Mesenchymal stem cell (in vitro differentiated cells and primary cell): ENCODE measurements around the gene SELE.
"Not testable (repeated sequence)": the region's sequence is repeated elsewhere in the genome, so short reads cannot be mapped to it uniquely, and the experiment has no call there.

Experiments used
- DNase-seq: peaks from one replicate; pipeline ENCODE4 v3.0.0-alpha.2; 2013
- H2AFZ ChIP-seq: one replicate; pipeline ENCODE4 v1.6.1; 2013; ENCODE audit warnings: low read depth, mild to moderate bottlenecking, control low read depth, inconsistent platforms, low read length, moderate library complexity
- H2AK5ac ChIP-seq: 2 replicates; pipeline ENCODE4 v1.6.1; 2013; ENCODE audit warnings: low read length, moderate library complexity, mild to moderate bottlenecking, inconsistent platforms; ENCODE audit not compliant: severe bottlenecking
- H2BK120ac ChIP-seq: one replicate; pipeline ENCODE4 v1.6.1; 2013; ENCODE audit warnings: low read depth, mild to moderate bottlenecking, inconsistent platforms, low read length, moderate library complexity
- H2BK12ac ChIP-seq, 2 experiments: one replicate each; pipeline ENCODE4 v1.6.1; 2013; ENCODE audit warnings: inconsistent platforms in 2 of 2, low read length in 2 of 2, mild to moderate bottlenecking in 2 of 2, moderate library complexity in 2 of 2, control low read depth in 1 of 2
- H2BK15ac ChIP-seq: one replicate; pipeline ENCODE4 v1.6.1; 2013; ENCODE audit warnings: mild to moderate bottlenecking, low read depth, inconsistent platforms; ENCODE audit not compliant: poor library complexity, severe bottlenecking
- H2BK5ac ChIP-seq: 2 replicates; pipeline ENCODE4 v1.6.1; 2013; ENCODE audit warnings: low read depth, mild to moderate bottlenecking, low read length, control low read depth, inconsistent platforms; ENCODE audit not compliant: poor library complexity, severe bottlenecking
- H3K14ac ChIP-seq, 2 experiments: one replicate each; pipeline ENCODE4 v1.6.1; 2013; ENCODE audit warnings: inconsistent platforms in 2 of 2, low read length in 2 of 2, control low read depth in 1 of 2, mild to moderate bottlenecking in 1 of 2, moderate library complexity in 1 of 2
- H3K18ac ChIP-seq, 2 experiments: one replicate each; pipeline ENCODE4 v1.6.1; 2013; ENCODE audit warnings: inconsistent platforms in 2 of 2, low read length in 2 of 2, control low read depth in 1 of 2, low read depth in 1 of 2, mild to moderate bottlenecking in 1 of 2
- H3K23ac ChIP-seq, 2 experiments: one replicate each; pipeline ENCODE4 v1.6.1; 2013; ENCODE audit warnings: inconsistent platforms in 2 of 2, low read length in 2 of 2, mild to moderate bottlenecking in 2 of 2, moderate library complexity in 2 of 2, control low read depth in 1 of 2
- H3K27ac ChIP-seq: 2 replicates; pipeline ENCODE4 v1.5.1; 2013; ENCODE audit warnings: mild to moderate bottlenecking, moderate library complexity, low read length, control low read depth, inconsistent platforms; ENCODE audit not compliant: poor library complexity, severe bottlenecking
- H3K27me3 ChIP-seq, 2 experiments: 2 replicates each; pipeline versions ENCODE4 v1.6.1 to v1.7.0; 2013; ENCODE audit warnings: low read length in 2 of 2, mild to moderate bottlenecking in 2 of 2, moderate library complexity in 2 of 2, control low read depth in 1 of 2, inconsistent platforms in 1 of 2; ENCODE audit not compliant: control insufficient read depth in 1 of 2, insufficient read depth in 1 of 2
- H3K36me3 ChIP-seq, 2 experiments: 2 replicates each; pipeline versions ENCODE4 v1.6.1 to v1.7.0; 2013; ENCODE audit warnings: low read length in 2 of 2, control low read depth in 1 of 2, inconsistent platforms in 1 of 2, low read depth in 1 of 2, mild to moderate bottlenecking in 1 of 2; ENCODE audit not compliant: insufficient read depth in 2 of 2, control insufficient read depth in 1 of 2
- H3K4ac ChIP-seq, 2 experiments: one replicate each; pipeline ENCODE4 v1.6.1; 2013; ENCODE audit warnings: inconsistent platforms in 2 of 2, low read length in 2 of 2, mild to moderate bottlenecking in 2 of 2, moderate library complexity in 2 of 2, control low read depth in 1 of 2, low read depth in 1 of 2
- H3K4me1 ChIP-seq: 2 replicates; pipeline ENCODE4 v1.6.1; 2013; ENCODE audit warnings: low read depth, low read length, control low read depth; ENCODE audit not compliant: control insufficient read depth, insufficient read depth
- H3K4me2 ChIP-seq: 2 replicates; pipeline ENCODE4 v1.6.1; 2013; ENCODE audit warnings: low read length, mild to moderate bottlenecking, inconsistent platforms; ENCODE audit not compliant: poor library complexity, severe bottlenecking
- H3K4me3 ChIP-seq, 2 experiments: 2 replicates each; pipeline versions ENCODE4 v1.5.1 to v1.7.0; 2013; ENCODE audit warnings: low read length in 2 of 2, mild to moderate bottlenecking in 2 of 2, control low read depth in 1 of 2, low read depth in 1 of 2; ENCODE audit not compliant: insufficient read depth in 1 of 2
- H3K79me1 ChIP-seq: replicated peaks from 2 replicates; pipeline ENCODE4 v1.6.1; 2013; ENCODE audit warnings: mild to moderate bottlenecking, control low read depth, low read length, inconsistent platforms; ENCODE audit not compliant: poor library complexity, severe bottlenecking
- H3K9ac ChIP-seq: 2 replicates; pipeline ENCODE4 v1.7.0; 2013; ENCODE audit warnings: mild to moderate bottlenecking, low read length, moderate library complexity
- H3K9me3 ChIP-seq: 2 replicates; pipeline ENCODE4 v1.7.0; 2013; ENCODE audit warnings: mild to moderate bottlenecking, low read length; ENCODE audit not compliant: control insufficient read depth
- H4K8ac ChIP-seq: one replicate; pipeline ENCODE4 v1.6.1; 2013; ENCODE audit warnings: inconsistent platforms, mild to moderate bottlenecking, low read length, moderate library complexity
- H4K91ac ChIP-seq: one replicate; pipeline ENCODE4 v1.6.1; 2013; ENCODE audit warnings: mild to moderate bottlenecking, low read length, inconsistent platforms
- WGBS: methylation state at CpG from one replicate; pipeline ENCODE4 v1.1.7; 2013; ENCODE audit warnings: mixed read lengths; 5-methylcytosine and 5-hydroxymethylcytosine counted together

SELE gene

DNA sequence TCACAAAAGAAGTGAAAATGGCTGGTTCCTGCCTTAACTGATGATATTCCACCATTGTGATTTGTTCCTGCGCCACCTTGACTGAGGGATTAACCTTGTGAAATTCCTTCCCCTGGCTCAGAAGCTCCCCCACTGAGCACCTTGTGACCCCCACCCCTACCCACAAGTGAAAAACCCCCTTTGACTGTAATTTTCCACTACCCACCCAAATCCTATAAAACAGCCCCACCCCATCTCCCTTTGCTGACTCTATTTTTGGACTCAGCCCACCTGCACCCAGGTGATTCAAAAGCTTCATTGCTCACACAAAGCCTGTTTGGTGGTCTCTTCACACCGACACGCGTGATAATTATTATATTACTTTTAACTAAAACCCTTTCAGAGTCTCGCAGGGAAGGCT, 45.5 kb downstream of the SELE start:
- H3K4me1 ChIP-seq, H3K36me3 ChIP-seq, DNase-seq, H4K8ac ChIP-seq, H3K14ac ChIP-seq, H2AFZ ChIP-seq, H3K4me2 ChIP-seq, H3K9me3 ChIP-seq, H3K23ac ChIP-seq, H3K18ac ChIP-seq, H3K27ac ChIP-seq, H2BK15ac ChIP-seq, H3K9ac ChIP-seq, H3K4ac ChIP-seq, H2BK120ac ChIP-seq, H2BK5ac ChIP-seq, H3K4me3 ChIP-seq, H3K27me3 ChIP-seq, H2AK5ac ChIP-seq, H2BK12ac ChIP-seq, H3K79me1 ChIP-seq, H4K91ac ChIP-seq: not testable (repeated sequence)
- WGBS: 94% methylated on average over 5 of the region's 5 CpGs

DNA sequence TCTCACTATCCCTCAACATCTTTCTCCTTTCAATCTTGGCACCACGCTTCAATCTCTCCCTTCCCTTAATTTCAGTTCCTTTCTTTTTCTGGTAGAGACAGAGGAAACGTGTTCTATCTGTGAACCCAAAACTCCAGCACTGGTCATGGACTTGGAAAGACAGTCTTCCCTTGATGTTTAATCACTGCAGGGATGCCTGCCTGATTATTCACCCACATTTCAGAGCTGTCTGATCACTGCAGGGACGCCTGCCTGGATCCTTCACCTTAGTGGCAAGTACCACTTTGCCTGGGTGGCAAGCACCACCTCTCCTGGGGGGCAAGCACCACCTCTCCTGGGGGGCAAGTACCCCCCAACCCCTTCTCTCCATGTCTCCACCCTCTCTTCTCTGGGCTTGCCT, 50.2 kb downstream of the SELE start:
- H3K4me3 ChIP-seq: no peak overlapping the region
- no peak overlapping the region for H2BK5ac ChIP-seq
- H3K23ac ChIP-seq: no peak overlapping the region
- no peak overlapping the region for H2AK5ac ChIP-seq
- H2AFZ ChIP-seq: no peak overlapping the region
- peak overlapping the region; percentile 4 for H4K8ac ChIP-seq
- no peak overlapping the region for H3K4ac ChIP-seq
- H3K4me1 ChIP-seq: no peaks in the 10 kb centered on the region
- H2BK120ac ChIP-seq: no peak overlapping the region
- H3K27ac ChIP-seq: no peak overlapping the region
- H3K14ac ChIP-seq: no peak overlapping the region
- H2BK15ac ChIP-seq: no peak overlapping the region
- H2BK12ac ChIP-seq: no peak overlapping the region
- DNase-seq: no peak
- peaks cover 0 to 14% of the 10 kb centered on the region in 2 experiments for H3K27me3 ChIP-seq
- no peaks in the 10 kb centered on the region for H3K79me1 ChIP-seq
- no peak overlapping the region for H3K9ac ChIP-seq
- H3K18ac ChIP-seq: no peak overlapping the region
- no peak overlapping the region for H3K4me2 ChIP-seq
- 81% methylated on average over 3 of the region's 3 CpGs for WGBS
- no peaks in the 10 kb centered on the region for H3K36me3 ChIP-seq
- no peaks in the 10 kb centered on the region for H3K9me3 ChIP-seq
- H4K91ac ChIP-seq: no peak overlapping the region

DNA sequence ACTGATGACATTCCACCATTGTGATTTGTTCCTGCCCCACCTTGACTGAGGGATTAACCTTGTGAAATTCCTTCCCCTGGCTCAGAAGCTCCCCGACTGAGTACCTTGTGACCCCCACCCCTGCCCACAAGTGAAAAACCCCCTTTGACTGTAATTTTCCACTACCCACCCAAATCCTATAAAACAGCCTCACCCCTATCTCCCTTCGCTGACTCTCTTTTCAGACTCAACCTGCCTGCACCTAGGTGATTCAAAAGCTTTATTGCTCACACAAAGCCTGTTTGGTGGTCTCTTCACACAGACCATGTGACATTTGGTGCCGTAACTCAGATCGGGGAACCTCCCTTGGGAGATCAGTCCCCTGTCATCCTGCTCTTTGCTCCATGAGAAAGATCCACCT, 50.7 kb downstream of the SELE start:
- not testable (repeated sequence) for H3K9me3 ChIP-seq, H3K4me2 ChIP-seq, H3K4me3 ChIP-seq, H3K27ac ChIP-seq, H3K23ac ChIP-seq, H2BK12ac ChIP-seq, H2BK5ac ChIP-seq, H3K4me1 ChIP-seq, H2BK120ac ChIP-seq, H4K8ac ChIP-seq, H2AK5ac ChIP-seq, H3K36me3 ChIP-seq, H2BK15ac ChIP-seq, H3K79me1 ChIP-seq, H4K91ac ChIP-seq, H3K14ac ChIP-seq, H2AFZ ChIP-seq, DNase-seq, H3K9ac ChIP-seq, H3K18ac ChIP-seq, H3K4ac ChIP-seq
- 84% methylated on average over 4 of the region's 4 CpGs for WGBS
- H3K27me3 ChIP-seq: peaks cover 0 to 14% of the 10 kb centered on the region in 2 experiments

DNA sequence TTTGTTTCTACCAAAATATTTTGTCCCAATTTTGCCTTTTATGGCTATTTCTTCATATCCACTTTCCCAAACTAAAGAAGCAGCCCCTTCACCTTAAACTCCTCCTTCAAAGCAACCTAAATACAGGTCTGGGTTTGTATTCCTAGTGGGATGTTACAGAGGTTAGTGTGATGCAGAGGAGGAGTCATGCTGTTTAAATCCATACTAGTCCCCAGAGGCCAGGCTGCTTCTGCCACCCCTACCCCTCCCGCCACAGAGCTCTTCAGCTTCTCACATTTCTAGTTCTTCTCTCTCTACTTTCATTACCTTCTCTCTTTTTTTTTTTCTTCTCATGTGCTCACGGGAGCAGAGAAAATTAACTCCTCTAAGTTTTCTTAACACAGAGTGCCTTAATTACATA, 51.8 kb downstream of the SELE start:
- no peak overlapping the region for H2BK5ac ChIP-seq

More for the DNA sequence above, 51.8 kb downstream of the SELE start:
- H3K36me3 ChIP-seq: no peaks in the 10 kb centered on the region
- H2BK12ac ChIP-seq: no peak overlapping the region
- H3K4me3 ChIP-seq: no peak overlapping the region
- no peak overlapping the region for H4K91ac ChIP-seq
- H3K4ac ChIP-seq: no peak overlapping the region
- H2BK15ac ChIP-seq: no peak overlapping the region
- no peak overlapping the region for H3K23ac ChIP-seq
- H4K8ac ChIP-seq: no peak overlapping the region
- H3K14ac ChIP-seq: no peak overlapping the region
- no peak overlapping the region for H3K18ac ChIP-seq
- no peak overlapping the region for H3K27ac ChIP-seq
- no peak overlapping the region for H3K4me2 ChIP-seq
- no peak overlapping the region for H2AFZ ChIP-seq
- H3K27me3 ChIP-seq: peaks cover 0 to 14% of the 10 kb centered on the region in 2 experiments
- no peaks in the 10 kb centered on the region for H3K4me1 ChIP-seq
- WGBS: 55% methylated on average over 2 of the region's 2 CpGs
- H2AK5ac ChIP-seq: no peak overlapping the region
- H3K9me3 ChIP-seq: no peaks in the 10 kb centered on the region
- H2BK120ac ChIP-seq: no peak overlapping the region
- DNase-seq: no peak
- no peaks in the 10 kb centered on the region for H3K79me1 ChIP-seq
- H3K9ac ChIP-seq: no peak overlapping the region
